Stimulated activated CD8-positive, alpha-beta memory T cell treated with anti-CD3 and anti-CD28 coated beads, Interleukin-2, amount 100 ng/mL, for 1 hour (primary cell): ENCODE measurements around the gene PTS.
"Not testable (repeated sequence)": the region's sequence is repeated elsewhere in the genome, so short reads cannot be mapped to it uniquely, and the experiment has no call there.

Source experiments
- DNase-seq, 2 donors: peaks; one replicate each; pipeline ENCODE4 v3.0.0-alpha.2; 2020; ENCODE audit warnings: low read depth in 2 of 2

The PTS gene

DNA sequence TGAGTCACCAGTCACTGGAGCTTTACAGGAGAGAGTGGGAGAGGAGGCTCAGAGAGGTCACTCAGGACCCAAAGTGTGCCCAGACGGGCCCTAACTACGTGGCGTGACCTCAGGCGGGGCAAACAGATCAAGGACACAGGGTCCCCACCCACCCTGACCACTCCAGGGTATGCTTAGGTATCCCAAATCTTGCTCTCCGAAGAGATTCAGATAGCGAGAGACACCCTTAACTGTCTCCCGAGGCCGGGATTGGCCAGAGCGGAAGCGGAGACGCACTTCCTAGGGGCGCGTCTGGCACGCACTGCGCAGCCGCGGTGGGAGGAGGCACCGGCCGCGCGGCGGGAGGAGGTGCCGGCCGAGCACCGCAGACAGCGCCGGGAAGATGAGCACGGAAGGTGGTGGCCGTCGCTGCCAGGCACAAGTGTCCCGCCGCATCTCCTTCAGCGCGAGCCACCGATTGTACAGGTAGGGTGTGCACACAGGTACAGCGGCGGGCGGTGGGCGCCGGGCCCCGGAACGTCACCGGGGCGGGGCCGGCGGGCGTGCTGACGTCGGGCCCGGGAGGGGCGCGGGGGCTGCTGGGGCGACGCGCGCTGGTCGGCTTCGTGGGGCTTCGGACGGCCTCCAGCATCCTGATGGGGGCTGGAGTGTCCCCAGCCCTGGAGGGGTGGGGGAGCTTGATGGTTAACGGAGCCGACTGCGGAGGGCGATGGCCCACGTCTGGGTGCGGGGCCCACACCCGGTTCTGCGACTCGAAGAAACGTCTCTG, at the start of gene PTS:
PTS (plus strand) TSS at position 367 of the 769 bp plus-strand sequence; CDS start at position 383, 16 bp downstream.
- DNase-seq = peak; percentile 53 to 72

DNA sequence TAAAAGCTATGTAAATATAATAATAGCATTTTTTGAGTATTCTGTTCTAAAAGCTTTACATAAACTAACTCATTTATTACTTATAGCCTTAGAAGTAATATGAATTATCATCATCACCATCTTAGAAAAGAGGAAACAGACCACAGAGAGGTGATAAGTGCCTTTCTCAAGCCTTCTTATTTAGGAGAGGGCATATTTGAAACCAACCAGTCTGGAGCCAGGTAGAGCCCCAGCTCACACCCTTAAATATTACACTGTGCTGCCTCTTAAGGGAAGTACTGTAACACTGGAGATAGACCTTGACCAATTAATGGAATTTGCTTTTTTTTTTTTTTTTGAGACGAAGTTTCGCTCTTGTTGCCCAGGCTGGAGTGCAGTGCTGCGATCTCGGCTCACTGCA, 48.6 kb upstream of the PTS start:
- no peak for DNase-seq

DNA sequence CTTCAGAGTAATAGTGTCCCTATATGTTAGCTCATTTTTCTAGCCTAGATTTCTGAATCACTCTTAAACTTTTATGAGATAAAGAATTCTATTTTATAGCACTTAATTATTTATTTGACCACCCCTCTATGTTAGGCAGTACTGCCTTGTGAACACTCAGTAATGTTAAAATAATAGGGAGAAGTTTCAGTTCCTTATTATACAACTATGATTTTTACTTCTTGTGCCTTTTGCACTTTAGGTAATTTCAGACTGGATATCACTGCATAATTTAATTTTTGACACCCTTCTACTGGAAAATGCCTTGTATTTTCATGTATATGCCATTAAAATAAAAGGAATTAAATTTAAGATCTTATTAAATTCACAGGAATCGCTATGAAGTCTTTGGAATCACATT, 47.8 kb upstream of the PTS start:
- DNase-seq = no peak

DNA sequence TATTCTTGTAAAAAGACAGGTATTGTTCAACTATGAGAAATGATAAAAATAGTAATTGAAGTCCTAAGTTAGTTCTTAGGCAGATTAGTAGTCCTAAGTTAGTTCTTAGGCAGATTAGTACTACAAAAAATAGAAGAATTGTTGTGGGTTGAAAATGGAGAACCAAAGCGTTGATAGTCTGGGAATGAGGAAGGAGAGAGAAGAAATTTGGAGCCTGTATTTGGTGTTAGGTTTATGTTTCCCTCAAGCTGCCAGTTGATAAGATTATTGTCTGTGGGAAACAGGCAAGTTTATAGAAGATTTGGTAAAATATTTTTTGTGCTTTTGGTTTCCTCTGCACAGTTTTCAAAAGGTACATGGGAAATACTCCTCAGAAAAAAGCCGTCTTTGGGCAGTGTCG, 47.3 kb upstream of the PTS start:
- DNase-seq = no peak

DNA sequence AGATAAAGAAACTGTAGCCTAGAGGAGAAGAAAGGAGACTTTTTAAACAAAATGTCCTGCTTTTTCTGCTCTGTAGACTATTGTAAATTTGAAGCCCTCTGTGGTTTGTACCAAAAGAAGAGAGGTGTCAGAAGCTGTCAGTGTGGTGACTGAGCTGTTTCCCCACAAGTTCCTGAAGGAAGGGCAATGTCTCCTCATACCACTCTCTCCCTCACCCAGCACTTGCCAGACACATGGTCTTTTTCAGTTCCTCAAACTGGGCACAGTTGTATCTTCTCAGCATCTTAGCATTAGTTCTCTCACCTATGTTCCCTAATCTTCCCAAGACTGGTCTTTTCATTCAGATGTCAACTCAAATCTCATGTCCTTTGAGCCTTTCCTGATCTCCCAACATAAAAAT, 46.6 kb upstream of the PTS start:
- no peak for DNase-seq

DNA sequence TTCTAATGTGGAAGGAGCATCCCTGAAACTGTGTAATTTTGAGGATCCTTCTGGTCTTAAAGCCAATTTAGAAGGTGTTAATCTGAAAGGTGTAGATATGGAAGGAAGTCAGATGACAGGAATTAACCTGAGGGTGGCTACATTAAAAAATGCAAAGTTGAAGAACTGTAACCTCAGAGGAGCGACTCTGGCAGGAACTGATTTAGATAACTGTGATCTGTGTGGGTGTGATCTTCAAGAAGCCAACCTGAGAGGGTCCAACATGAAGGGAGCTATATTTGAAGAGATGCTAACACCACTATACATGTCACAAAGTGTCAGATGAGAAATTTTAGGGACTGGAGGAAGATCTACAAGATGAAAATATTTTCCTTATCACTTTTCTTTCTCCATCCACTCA, 43.4 kb upstream of the PTS start:
- no peak for DNase-seq

DNA sequence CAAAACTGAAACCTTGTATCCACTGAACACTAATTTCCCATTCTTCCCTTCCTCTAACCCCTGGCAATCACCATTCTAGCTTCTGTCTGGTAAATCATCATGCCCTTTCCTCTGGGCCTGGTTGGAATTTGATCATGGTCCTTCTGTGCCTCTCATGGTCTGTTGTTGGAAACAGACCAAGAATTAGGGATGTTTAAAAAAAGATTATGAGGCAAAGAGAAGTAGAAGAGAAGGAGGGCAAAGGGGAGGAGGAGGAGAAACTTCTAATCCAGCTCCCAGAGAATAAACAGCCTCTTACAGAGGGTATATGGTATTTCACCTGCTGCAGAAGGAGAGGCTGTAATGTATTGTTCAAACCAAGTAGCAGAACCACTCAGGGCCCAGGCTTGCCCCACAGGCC, 40.3 kb upstream of the PTS start:
- no peak for DNase-seq

DNA sequence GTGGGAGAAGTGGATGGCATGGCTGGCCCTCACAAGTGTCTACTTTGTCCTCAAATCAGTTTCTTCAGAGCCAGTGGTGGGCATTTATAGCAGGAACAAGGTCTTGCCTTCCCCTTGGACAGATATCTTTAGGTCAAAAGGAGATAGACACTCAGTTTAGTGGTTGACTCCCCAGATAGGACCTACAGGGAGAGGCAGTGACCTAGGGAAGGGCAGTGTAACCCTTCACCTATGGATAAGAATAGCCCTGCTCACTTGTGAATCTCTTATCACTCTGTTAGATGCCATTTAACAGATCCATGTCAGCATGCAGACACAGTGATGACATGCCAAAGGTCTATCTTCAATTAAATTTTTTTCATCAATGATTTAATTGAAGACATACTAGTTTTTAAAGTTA, 39.9 kb upstream of the PTS start:
- DNase-seq = no peak

DNA sequence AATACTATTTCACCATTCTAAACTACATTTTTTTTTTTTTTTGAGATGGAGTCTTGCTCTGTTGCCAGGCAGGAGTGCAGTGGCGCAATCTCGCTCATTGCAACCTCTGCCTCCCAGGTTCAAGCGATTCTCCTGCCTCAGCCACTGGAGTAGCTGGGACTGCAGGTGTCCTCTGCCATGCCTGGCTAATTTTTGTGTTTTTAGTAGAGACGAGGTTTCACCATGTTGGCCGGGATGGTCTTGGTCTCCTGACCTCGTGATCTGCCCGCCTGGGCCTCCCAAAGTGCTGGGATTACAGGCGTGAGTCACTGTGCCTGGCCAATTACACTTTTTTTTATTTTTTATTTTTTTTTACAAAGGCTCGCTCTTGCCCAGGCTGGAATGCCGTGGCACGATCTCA, 31.1 kb upstream of the PTS start:
- DNase-seq = not testable (repeated sequence)

DNA sequence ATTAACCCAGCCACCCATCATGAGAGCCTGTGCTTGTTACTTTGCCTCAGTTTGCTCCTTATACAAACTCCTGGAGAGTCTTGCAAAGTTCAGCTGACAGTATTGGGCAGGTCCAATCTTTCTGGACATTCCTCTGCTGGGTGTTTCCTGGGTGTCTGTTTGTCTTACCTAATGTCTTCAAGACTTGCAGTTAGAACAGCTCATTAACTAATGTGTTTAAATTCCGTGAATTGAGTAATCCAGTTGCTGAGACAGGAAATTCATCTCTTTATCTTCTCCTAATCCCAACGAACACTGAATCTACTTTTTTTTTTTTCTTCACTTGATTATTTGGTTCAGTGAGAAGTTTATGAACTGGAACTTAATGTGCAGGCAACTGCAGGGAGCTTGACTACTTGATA, 30.3 kb upstream of the PTS start:
- DNase-seq = no peak

DNA sequence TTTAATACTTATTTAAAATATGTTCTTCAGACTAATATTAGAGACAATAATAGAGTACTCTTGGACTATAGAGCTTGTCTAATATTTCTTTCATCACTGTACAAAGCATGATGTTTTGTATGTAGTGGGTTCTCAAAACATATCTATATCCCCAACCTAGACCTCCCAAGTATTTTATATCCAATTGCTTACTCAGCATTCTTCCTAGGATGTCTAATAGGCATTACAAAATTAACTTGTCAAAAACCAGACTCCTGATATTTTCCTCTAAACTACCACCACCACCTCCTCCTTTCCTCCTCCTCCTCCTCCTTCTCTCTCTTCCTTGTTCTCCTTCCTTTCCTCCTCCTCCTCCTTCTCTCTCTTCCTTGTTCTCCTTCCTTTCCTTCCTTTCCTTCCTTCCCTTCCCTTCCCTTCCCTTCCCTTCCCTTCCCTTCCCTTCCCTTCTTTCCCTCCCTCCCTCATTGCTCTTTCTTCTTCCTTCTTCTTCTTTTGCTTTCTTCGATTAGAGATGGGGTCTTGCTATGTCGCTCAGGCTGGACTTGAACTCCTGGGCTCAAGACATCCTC, 29.6 kb upstream of the PTS start:
- DNase-seq = no peak

DNA sequence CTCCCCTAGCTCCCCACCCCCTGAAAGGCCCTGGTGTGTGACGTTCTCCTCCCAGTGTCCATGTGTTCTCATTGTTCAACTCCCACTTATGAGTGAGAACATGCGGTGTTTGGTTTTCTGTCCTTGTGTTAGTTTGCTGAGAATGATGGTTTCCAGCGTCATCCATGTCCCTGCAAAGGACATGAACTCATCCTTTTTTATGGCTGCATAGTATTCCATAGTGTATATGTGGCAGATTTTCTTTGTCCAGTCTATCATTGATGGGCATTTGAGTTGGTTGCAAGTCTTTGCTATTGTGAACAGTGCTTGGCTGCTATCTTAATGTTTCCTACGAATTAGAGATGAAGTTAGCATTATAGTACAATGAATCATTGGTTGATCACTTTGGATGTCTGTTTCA, 27.1 kb upstream of the PTS start:
- not testable (repeated sequence) for DNase-seq

DNA sequence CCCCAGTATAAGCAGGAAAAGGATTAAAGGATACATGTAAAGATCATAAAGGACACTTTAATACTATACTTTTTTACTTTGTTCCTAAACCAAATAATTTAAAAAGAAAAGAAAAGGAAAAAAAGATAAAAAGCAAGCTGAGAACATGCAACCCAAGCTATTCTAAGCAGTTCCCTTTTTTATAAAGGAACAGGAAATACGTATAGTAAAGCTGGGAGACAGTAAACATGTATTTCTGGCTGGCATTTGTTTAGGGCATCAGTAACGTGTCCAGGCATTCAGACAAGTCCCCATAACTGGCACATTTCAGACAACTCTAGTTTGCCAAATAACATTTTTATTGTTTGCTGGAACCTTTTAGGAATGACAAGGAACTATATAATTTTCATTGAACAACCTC, 26.0 kb upstream of the PTS start:
- DNase-seq = no peak

DNA sequence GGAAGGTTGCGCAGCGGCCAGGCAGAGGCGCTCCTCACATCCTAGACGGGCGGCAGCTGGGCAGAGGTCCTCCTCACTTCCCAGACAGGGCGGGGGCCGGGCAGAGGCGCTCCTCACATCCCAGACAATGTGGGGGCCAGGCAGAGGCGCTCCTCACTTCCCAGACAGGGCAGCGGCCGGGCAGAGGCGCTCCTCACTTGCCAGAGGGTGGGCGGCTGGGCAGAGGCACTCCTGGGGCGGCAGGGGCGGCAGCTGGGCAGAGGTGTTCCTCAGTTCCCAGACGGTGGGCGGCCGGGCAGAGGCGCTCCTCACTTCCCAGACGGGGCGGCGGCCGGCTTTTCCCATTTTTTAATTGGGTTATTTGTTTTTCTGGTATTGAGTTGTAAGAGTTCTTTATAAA, 20.2 kb upstream of the PTS start:
- DNase-seq = no peak

DNA sequence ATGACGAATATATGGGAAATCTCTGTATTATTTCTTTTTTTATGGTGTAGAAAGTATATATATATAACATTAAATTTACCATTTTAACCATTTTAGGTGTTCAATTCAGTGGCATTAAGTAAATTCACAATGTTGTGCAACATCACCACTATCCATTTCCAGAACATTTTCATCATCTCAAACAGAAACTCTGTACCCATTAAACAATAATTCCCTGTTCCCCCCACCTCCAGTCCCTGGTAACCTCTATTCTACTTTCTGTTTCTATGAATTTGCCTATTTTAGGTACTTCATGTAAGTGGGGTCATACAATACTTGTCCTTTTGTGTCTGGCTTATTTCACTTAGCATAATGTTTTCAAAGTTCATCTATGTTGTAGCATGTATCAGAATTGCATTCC, 15.3 kb upstream of the PTS start:
- no peak for DNase-seq

DNA sequence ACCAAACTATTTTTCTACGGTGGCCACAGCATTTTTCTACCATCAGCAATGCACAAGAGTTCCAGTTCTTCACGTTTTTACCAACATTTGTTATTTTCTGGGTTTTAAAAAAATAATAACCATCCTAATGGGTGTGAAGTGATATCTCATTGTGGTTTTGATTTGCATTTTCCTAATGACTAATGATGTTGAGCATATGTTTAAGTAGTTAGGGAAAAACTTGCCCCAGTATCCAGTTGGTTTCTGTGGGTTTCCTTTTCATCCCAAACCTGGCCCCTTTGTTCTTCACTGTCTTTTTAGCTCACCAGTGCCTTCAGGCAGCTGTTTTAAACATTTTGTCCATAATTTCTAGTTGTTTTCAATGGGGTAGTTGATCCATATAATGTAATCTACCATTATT, 14.7 kb upstream of the PTS start:
- DNase-seq = no peak

DNA sequence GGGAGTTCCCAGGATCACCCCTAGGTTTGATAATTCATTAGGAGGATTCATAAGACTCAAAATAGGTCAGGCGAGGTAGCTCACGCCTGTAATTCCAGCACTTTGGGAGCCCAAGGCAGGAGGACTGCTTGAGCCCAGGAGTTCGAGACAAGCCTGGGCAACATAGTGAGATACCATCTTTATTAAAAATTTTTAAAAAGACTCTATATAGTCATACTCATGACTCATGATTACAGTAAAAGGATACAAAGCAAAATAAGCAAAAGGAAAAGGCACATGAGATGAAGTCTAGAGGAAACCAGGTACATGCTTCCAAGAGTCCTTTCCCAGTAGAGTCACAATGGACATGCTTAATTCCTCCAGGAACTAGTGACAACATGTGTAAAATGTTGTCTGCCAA, 13.9 kb upstream of the PTS start:
- DNase-seq = no peak

DNA sequence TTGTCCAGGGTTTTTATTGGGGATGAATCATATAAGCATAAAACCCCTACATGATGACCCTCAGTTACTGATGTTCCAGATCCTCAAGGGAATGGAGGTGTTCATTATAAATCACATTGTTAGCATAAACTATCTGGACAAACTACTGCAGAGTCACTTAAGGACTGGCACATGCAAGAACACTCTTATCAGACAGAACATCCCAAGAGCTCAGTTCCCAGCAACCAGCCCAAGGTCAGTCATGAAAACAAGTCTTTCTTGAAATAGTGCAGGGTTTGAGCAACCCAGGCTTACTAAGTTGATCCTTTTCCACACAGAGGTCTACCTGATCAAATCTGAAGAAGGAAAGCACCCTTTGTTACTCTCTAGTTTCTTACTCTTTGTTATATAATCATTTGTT, 13.5 kb upstream of the PTS start:
- DNase-seq = no peak

DNA sequence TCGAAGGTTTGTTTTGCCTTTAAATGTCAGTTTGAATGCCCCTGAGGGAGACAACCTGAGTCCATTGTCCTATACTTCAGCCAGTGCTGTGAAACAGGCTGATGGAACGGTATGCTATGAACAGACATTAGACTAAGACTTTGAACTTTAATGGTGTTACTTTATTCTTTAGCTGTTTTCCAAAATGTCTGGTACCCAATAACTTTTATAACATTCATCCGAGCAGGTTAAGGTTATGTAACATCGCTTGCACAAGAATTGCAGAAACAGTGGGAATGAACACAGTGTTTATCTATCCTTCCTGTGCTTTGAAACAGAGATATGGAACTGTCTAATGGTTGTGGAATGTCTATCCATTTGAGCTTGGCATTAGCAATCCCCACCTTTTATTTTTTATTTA, 12.5 kb upstream of the PTS start:
- DNase-seq = no peak

DNA sequence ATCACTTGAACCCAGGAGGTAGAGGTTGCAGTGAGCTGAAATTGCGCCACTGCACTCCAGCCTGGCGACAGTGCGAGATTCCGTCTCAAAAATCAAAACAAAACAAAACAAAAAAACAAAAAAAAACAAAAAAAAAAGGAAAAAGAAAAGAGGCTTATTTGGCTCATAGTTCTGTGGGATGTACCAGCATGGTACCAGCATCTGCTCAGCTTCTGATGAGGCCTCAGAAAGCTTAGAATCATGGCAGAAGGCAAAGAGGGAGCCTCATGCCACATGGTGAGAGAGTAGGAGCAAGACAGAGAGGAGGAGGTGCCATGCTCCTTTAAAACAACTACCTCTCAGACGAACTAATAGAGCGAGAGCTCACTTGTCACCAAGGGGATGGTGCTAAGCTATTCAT, 10.6 kb upstream of the PTS start:
- DNase-seq = no peak

DNA sequence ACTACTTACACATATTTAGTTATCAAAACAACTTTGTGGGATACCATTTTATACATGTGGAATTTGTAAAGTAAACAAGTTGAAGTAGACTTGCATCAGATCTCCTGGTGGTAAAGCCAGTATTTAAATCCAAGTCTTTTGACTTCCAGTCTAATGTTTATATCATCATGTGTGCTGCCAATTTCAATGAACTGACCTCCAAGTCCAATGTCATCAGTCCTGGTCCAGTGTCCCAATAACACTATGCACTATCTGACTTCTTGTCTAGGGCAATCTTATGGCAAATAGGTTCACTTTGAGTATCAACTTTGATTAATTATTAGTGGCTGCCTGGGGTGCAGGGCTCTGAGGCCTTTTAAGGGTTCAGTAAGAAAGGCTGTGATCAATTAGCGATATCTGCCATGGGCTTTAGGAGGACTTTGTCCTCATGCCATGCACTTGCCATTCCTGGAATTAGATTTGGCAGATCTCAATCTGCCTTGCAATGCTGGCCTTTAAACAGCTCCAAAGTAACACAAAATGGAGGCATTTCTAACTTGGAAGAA, 9.6 kb upstream of the PTS start:
- no peak for DNase-seq

DNA sequence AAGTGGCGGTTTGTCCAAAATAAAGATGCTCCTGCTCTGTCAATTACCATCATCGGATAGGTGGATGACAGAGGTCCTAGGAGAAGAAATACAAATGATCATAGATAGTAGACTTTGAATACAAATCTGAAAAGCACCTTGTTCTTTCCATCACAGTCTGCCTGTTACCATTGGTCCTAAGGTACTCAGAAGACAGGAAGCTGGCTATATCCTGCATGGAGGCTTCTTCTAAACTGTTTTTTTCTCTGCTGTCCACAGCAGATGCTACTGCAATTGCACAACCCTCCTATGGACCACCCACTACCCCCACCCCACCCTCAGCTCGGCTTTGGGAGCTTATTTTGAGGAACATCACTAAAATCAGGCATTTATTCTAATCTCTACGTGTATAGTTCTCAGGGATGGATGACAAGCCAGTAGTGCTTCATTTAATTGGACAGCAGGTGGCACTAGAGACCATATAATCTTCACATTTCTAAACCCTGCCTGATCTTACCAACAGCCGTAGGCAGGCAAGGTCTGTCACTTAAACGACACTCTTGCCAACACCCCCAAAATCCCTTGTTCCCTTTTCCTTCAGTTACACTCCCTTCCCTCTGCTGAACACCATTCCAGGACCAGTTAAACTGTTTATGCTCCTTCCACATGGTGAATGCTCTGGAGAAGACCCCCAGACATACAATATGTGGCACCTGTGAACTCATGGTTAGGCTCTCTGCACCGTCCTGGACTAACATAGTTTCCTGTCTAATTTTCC, 6.6 kb upstream of the PTS start:
- DNase-seq = peak in 1 of 2 donors; percentile 8

DNA sequence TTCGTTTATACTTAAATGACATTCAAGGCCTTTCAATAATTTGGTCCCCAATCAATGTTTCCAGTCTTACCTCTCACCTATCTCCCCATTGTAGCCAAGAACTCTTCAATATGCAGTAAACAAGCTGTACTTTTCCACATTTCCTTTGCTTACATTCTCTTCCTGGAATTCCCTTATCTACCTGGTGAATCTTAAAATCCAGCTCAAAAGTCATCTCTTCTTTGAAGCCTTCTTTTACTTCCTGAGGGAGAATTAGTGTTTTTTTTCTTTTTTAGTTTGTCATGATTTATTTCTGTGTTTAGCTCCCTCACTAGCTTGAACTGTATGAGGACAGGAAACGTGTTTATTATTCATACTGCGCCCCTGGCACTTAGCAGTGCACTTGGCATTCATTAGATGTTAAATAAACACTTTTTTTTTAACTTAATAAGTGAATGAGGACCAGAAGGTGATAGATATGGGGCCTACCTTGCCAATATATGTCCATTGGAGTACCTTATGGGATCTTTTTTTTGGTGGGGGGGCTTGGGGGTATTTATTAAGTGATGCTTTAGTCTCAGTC, 4.9 kb upstream of the PTS start:
- DNase-seq = no peak
